ENCODE data around the gene PLEKHH2.

Gene PLEKHH2

DNA sequence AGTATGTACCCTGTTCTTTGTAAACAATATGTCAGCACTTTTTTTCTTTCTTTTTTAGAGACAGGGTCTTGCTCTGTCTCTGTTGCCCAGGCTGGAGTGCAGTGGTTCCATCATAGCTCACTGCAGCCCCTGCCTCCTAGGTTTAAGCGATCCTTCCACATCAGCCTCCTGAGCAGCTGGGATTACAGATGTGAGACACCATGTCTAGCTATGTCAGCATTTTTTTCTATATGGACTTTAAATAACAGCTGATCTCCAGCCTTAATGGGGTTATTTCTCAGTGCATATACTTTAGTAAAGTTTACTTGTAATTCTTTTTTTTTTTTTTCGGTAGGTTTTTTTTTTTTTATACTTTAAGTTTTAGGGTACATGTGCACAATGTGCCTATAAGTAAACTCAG, 174.9 kb downstream of the PLEKHH2 start:
- DNase-seq (ENCODE audit: low read depth in 2 of 2) = no peak

DNA sequence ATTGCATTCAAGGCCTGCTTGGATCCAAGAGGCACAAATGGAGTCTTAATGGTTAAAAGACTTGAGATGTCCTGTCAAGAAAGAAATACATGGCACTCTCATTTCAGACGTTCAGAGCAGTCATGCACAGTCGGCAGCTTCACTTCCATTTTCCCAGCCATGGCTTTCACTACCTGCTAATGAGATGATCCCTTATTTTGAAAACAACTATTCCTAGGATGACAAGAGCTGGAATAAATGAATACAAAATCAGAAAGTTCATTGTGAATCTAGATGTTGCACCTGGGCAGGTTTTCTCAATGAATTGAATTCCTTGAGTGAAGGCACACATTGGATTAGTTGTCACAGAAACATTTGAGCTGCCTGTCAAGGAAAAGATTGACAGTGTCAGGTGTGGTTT, 175.9 kb downstream of the PLEKHH2 start:
- DNase-seq (ENCODE audit: low read depth in 2 of 2) = no peak

DNA sequence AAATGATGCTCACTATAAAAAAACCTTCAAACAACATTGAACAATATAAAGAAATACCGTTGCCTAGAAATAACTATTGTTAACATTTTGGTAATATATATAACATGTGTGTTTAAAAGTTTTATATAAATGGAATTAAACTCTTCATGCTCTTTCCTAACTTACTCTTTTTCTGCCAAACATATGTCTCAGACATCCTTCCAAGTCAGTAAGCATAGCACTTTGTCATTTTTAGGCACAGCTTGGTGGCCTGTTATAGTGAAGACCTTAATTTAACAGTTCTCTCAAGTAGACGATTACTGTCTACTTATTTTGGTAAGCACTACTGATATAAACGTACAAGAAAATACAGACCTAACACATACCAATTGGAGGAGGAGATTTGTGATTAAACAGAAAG, 177.7 kb downstream of the PLEKHH2 start:
- no peak for DNase-seq (ENCODE audit: low read depth in 2 of 2)
